IPS-15b (cell line): Measurements from ENCODE around the gene DVL2.
"Not testable (repeated sequence)": the region's sequence is repeated elsewhere in the genome, so short reads cannot be mapped to it uniquely, and the experiment has no call there.

ENCODE experiments used
- H3K27me3 ChIP-seq: one replicate; pipeline ENCODE4 v1.6.1; 2013; ENCODE audit warnings: low read length; ENCODE audit not compliant: control insufficient read depth, insufficient read depth
- H3K36me3 ChIP-seq: one replicate; pipeline ENCODE4 v1.6.1; 2013; ENCODE audit warnings: low read length; ENCODE audit not compliant: control insufficient read depth, insufficient read depth
- H3K4me1 ChIP-seq: one replicate; pipeline ENCODE4 v1.6.1; 2013; ENCODE audit warnings: mild to moderate bottlenecking, low read length; ENCODE audit not compliant: control insufficient read depth, insufficient read depth
- H3K4me3 ChIP-seq: one replicate; pipeline ENCODE4 v1.5.1; 2013; ENCODE audit warnings: low read depth, low read length
- H3K9ac ChIP-seq: one replicate; pipeline ENCODE4 v1.6.1; 2013; ENCODE audit warnings: low read depth, mild to moderate bottlenecking, low read length
- H3K9me3 ChIP-seq: one replicate; pipeline ENCODE4 v1.6.1; 2013; ENCODE audit warnings: mild to moderate bottlenecking, low read length; ENCODE audit not compliant: control insufficient read depth, insufficient read depth

Gene DVL2

DNA sequence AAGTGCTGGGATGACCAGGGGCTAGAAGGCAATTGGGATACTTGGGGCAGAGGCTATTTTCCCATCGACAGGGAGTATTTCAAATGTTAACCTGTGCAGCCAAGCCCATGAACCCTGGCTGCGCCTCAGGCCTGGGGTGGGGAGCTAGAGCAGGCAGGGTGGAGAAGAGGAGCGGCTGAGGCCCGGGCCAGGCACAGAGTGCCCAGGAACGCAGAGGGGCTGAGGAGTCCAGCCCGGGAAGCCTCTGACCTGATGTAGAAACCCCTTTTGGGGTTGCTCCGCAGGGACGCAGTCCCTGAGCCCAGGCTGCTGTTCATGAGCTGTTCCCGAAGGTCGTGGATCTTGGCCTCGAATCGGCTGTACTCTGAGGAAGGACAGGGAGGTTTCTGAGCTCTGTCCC lies 38.3 kb downstream of the DVL2 start:
- Histone ChIP-seq H3K4me3 (no peak overlapping the region), H3K36me3 (peaks cover 46% of the 10 kb centered on the region), H3K9ac (no peak overlapping the region), H3K4me1 (no peaks in the 10 kb centered on the region), H3K27me3 (no peaks in the 10 kb centered on the region), H3K9me3 (no peaks in the 10 kb centered on the region)

DNA sequence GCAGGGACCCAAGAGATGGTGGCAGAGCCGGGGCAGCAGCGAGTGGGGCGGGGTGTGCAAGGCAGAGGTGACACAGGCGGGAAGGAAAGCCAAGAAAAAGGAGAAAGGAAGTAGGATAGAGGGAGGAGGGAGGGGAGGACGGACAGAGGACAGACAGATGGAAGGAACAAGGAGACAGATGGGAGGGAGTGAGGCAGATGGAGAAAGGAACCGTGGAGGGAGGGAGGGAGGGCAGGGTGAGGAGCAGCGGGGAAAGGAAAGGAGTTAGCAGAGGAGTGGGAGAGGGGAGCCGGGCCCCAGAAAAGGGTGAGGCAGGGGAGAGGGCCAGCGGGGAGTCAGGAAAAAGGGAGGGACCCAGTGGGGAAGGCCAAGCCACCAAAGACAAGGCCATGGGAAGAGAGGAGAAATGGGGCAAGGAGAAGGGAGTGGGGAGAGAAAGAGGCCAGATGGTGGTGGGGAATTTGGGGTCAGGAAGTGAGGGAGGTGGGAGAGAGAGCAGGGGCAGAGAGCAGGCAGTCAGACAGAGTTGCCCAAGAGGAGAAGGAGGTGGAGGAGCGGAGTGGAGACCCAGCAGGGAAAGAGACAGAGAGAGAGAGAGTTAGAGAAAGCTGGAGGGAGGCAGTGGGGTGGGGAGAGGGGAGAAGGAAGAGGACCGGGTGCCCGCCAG lies 41.9 kb downstream of the DVL2 start:
- Histone ChIP-seq H3K9me3 (no peaks in the 10 kb centered on the region), H3K27me3 (no peaks in the 10 kb centered on the region), H3K4me3 (no peak overlapping the region), H3K36me3 (peaks cover 50% of the 10 kb centered on the region), H3K4me1 (no peaks in the 10 kb centered on the region), H3K9ac (no peak overlapping the region)

DNA sequence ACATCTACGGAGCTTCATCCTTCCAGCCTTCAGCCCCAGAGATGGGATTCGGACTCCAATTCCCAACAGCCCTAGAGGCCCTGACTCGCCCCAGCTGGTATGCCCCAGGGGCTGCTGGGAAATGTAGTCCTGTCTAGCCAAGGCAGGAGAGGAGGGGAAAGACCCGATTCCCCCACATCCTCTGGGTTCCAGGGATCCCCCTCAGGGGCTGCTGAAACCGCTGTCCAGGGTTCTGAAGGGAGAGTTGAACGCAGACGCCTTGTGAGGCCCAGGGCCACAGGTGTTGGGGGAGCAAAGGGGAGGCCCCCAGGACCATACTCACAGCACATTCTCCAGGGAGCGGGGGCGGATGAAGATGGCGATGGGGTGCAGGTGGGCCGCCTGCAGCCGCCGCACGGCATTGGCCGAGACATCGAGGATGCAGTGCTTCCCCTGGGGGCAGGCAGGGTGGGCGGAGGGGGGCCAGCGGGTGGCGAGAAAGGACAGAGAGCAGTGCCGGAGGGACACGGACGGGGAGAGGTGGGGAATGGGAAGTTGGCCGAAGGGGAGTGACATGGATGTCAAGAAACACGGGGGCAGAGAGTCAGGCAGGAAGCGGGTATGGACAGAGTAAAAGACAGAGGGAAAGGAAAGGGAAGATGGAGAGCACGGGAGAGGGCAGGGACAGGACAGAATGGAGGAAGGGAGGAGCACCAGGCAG lies 42.6 kb downstream of the DVL2 start:
- Histone ChIP-seq H3K9ac (no peak overlapping the region), H3K4me1 (no peaks in the 10 kb centered on the region), H3K27me3 (no peaks in the 10 kb centered on the region), H3K4me3 (no peak overlapping the region), H3K9me3 (no peaks in the 10 kb centered on the region), H3K36me3 (peaks cover 50% of the 10 kb centered on the region)

DNA sequence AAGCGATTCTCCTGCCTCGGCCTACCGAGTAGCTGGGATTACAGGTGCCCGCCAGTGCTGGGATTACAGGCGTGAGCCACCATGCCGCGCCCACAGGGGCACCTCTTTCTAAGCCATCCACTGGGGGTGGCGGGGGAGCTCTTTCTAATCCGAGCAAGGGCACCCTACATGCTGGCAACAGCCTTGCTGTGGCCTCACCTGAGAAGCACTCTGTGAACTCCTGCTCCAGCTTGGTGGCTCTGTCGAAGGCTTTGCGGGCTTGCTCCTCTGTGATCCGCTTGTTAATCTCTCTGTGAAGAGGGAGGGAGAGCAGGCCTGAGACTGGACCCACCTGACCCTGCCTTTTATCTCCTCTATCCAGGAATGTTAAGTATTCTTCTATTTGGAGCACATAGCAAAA lies 43.2 kb downstream of the DVL2 start:
- Histone ChIP-seq H3K27me3 (no peaks in the 10 kb centered on the region), H3K9me3 (no peaks in the 10 kb centered on the region), H3K4me1 (no peaks in the 10 kb centered on the region), H3K9ac (no peak overlapping the region), H3K36me3 (peaks cover 44% of the 10 kb centered on the region), H3K4me3 (no peak overlapping the region)

DNA sequence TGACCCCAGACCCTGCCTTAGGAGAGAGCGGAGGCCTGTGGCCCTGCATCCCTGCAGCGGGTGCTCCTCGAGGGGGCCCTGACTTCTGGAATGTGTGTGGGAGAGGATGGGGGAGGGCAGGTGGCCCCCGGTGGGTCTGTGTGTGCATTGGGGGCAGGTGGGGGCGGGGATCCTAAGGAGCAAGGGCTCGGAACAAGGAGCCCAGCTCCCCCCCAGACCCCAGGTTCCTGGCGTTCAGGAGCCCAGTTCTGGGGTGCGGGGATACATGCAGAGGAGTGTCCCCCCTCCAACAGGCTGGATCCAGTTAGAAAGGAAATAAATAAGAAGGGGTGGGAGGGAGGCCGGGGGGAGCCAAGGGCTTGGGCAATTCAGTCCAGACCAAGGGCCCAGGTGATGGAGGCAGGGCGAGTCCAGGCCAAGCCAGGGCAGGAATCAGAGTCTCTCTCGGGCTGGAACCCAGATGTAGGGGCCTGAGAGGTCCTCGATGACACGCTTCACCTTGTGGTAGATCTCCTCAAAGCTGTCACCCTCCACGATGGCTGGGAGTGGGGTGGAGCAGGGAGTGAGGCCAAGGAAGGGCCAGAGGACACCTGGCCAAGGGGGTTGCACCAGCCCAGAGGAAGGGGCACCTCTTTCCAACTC lies 43.9 kb downstream of the DVL2 start:
- no peaks in the 10 kb centered on the region for H3K27me3 ChIP-seq
- peaks cover 38% of the 10 kb centered on the region for H3K36me3 ChIP-seq
- no peaks in the 10 kb centered on the region for H3K9me3 ChIP-seq
- H3K4me3 ChIP-seq = no peak overlapping the region
- H3K9ac ChIP-seq = no peak overlapping the region
- no peaks in the 10 kb centered on the region for H3K4me1 ChIP-seq

DNA sequence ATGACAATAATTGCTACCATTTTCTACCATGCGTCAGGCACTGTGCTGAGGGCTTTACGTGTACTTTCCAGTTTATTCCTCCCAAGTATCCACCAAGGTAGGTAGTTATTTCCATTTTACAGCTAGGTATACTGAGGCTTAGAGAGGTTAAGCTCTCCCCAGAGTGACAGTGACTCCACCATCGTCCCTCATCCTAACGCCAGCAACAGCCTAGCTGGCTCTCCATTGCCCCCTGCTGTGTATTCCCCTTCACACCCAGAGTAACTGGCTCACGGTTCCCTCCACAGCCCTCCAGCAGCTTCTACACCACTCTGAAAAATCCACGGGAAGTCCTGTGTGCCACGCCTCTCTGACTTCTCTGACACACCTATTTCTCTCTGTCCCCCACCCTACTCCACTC lies 48.1 kb downstream of the DVL2 start:
- Histone ChIP-seq H3K27me3 (no peaks in the 10 kb centered on the region), H3K4me1 (no peaks in the 10 kb centered on the region), H3K4me3 (no peak overlapping the region), H3K9me3 (no peaks in the 10 kb centered on the region), H3K9ac (no peak overlapping the region), H3K36me3 (peaks cover 12% of the 10 kb centered on the region)

DNA sequence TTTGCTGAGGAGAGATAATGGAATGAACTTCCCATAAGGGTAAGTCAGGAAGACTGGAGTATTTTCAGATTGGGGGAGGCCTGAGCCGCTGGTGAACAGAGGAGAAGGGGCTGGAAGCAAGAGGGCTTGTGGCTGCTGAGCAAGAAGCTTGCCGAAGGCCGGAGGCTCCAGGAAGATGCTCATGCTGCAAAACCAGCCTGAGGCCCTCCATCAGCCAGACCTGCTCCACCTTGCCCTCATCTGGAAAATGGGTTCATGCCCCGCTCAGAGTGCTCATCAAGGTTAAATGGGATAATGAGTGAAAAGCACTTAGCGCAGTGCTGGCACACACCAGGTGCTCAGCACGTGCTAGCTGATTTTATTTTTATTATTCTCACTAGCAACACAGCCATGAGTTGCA lies 49.7 kb downstream of the DVL2 start:
- Histone ChIP-seq H3K4me1 (no peaks in the 10 kb centered on the region), H3K27me3 (no peaks in the 10 kb centered on the region), H3K4me3 (no peak overlapping the region), H3K36me3 (peaks cover 5% of the 10 kb centered on the region), H3K9ac (no peak overlapping the region), H3K9me3 (no peaks in the 10 kb centered on the region)

DNA sequence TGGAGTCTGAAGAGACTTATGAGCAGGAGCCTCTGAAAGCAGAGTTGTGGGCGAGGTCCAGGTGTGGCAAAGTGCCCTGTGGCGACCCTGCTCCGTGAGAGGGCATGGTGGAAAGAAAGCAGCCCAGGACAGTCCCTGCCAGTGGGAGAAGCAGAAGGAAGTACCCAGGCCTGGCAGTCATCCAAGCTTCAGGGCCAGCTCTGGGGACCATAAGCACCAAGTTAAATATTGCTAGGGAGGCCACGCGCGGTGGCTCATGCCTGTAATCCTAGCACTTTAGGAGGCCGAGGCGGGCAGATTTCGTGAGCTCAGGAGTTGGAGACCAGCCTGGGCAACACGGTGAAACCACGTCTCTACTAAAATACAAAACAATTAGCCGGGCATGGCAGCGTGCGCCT lies 50.2 kb downstream of the DVL2 start:
- H3K36me3 ChIP-seq = no peaks in the 10 kb centered on the region
- no peak overlapping the region for H3K9ac ChIP-seq
- no peak overlapping the region for H3K4me3 ChIP-seq
- no peaks in the 10 kb centered on the region for H3K9me3 ChIP-seq
- no peaks in the 10 kb centered on the region for H3K27me3 ChIP-seq
- no peaks in the 10 kb centered on the region for H3K4me1 ChIP-seq

DNA sequence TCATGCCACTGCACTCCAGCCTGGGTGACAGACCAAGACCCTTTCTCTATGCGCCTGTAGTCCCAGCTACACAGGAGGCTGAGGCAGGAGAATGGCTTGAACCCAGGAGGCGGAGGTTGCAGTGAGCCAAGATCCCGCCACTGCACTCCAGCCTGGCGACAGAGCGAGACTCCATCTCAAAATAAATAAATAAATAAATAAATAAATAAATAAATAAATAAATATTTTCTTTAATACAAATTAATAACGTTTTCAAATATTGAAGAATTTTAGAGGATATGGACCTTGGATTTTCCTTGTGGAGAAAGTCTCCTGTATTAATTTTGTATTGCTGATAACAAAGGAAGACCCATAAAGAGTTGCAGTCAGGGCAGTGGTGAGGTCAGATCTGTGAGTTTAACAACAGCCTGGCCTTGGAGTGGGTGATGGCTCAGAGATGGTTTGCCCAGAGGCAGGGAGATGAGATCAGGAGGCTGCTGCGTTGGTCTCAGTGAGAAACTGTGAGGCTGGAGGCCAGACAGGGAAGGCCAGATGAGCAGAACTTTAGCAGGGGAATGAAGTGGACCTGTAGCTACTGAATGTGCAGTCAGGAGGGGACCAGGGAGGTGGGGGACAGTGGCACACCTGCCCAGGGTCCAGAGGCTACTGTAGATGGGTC lies 50.8 kb downstream of the DVL2 start:
- Histone ChIP-seq H3K27me3 (no peaks in the 10 kb centered on the region), H3K4me3 (no peak overlapping the region), H3K9me3 (no peaks in the 10 kb centered on the region), H3K4me1 (no peaks in the 10 kb centered on the region), H3K36me3 (no peaks in the 10 kb centered on the region), H3K9ac (no peak overlapping the region)

DNA sequence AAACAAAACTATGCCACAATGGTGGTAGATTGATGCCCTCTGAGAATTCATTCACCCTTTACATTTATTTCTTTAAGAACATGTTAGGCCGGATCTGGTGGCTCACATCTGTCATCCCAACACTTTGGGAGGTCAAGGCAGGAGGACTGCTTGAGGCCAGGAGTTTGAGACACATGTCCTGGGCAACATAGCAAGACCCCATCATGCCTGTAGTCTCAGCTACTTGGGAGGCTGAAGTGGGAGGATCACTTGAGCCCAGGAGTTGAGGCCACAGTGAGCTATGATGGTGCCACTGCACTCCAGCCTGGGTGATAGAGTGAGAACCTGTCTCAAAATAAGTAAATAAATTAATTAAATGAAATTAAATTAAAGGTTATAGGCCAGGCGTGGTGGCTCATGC lies 52.2 kb downstream of the DVL2 start:
- H3K9ac ChIP-seq, H3K4me3 ChIP-seq, H3K36me3 ChIP-seq, H3K4me1 ChIP-seq, H3K9me3 ChIP-seq, H3K27me3 ChIP-seq: not testable (repeated sequence)

DNA sequence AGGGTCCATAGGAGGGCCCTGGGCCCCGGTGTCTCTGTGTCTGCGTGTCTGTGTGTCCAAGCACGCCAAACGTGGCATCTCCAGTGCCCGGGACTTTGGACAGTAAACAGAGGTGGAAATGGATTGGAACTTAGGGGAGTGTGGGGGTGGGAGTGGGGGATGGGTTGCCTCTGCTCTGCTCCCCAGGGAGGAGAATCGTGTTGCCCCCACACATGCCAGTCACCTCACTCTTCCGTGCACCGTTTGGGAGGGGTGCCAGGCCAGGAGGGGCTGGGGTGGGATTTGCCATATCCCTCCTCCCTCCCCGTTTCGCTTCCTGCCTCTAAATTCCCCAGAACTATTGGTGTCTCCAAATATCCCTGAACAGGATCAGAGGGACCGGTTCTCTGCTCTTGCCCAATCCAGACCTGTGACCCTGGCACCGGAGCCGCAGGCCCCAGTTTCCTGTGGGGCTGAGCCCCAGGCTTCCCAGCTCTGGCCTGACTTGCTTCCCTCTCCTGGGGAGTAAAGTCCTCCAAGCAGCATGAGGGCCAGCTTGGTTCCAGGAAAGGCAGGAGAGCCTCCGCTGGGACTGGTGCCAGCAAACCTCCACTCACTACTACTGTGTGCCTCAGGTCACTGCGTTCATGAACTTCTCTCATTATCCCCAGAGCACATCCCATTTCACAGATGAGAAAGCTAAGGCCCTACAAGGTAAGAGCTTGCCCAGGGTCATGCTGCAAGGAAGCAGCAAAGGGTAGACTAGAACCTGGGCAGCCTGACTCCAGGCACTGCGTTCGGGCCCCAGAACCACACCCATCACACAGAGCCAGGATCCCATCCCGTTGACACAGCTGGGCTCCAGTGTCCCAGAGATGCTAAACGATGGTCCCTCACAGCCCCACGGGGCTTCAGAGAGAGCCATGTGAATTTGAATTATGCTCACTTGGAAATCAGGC lies 54.7 kb downstream of the DVL2 start, which contains the start of gene ASGR1:
Gene ASGR1 (minus strand): TSS at position 54 of the 938 bp plus-strand sequence. CDS start 807 bp downstream, outside the sequence.
- no peaks in the 10 kb centered on the region for H3K4me1 ChIP-seq

More for the DNA sequence above, 54.7 kb downstream of the DVL2 start, which contains the start of gene ASGR1:
- Histone ChIP-seq H3K36me3 (no peaks in the 10 kb centered on the region), H3K4me3 (peak within 1 kb of the TSS; percentile 71), H3K9ac (no peak within 1 kb of the TSS), H3K9me3 (no peaks in the 10 kb centered on the region), H3K27me3 (peaks cover 21% of the 10 kb centered on the region)
